Measurements from ENCODE around the gene LRRC27.

Gene LRRC27

GRCh38 chr10:132405463-132405991, 73.5 kb downstream of the LRRC27 start:
- no peak for DNase-seq

GRCh38 chr10:132406181-132406580, 74.2 kb downstream of the LRRC27 start:
- DNase-seq: no peak

- no peak for DNase-seq
Observed at GRCh38 chr10:132406750-132407149, 74.8 kb downstream of the LRRC27 start.

GRCh38 chr10:132407243-132407746, 75.3 kb downstream of the LRRC27 start:
- no peak for DNase-seq

GRCh38 chr10:132407846-132408278, 75.9 kb downstream of the LRRC27 start:
- DNase-seq: no peak

- no peak for DNase-seq
Observed at GRCh38 chr10:132408367-132408781, 76.4 kb downstream of the LRRC27 start.

GRCh38 chr10:132408823-132409666, 77.1 kb downstream of the LRRC27 start:
- DNase-seq: no peak

- DNase-seq: no peak
Observed at GRCh38 chr10:132409667-132410028, 77.7 kb downstream of the LRRC27 start.

- no peak for DNase-seq
Observed at GRCh38 chr10:132410056-132410778, 78.2 kb downstream of the LRRC27 start.

- no peak for DNase-seq
Observed at GRCh38 chr10:132410779-132411532, 79.0 kb downstream of the LRRC27 start.

- no peak for DNase-seq
Observed at GRCh38 chr10:132411561-132412253, 79.7 kb downstream of the LRRC27 start.

- no peak for DNase-seq
Observed at GRCh38 chr10:132412316-132413192, 80.6 kb downstream of the LRRC27 start.

GRCh38 chr10:132413226-132414205, 81.5 kb downstream of the LRRC27 start:
- no peak for DNase-seq

GRCh38 chr10:132414402-132415016, 82.5 kb downstream of the LRRC27 start:
- DNase-seq: no peak

GRCh38 chr10:132415255-132415654, 83.3 kb downstream of the LRRC27 start:
- no peak for DNase-seq

GRCh38 chr10:132415956-132416355, 84.0 kb downstream of the LRRC27 start:
- DNase-seq: no peak

- no peak for DNase-seq
Observed at GRCh38 chr10:132416566-132417256, 84.7 kb downstream of the LRRC27 start.

- DNase-seq: no peak
Observed at GRCh38 chr10:132417257-132417910, 85.4 kb downstream of the LRRC27 start.
